Adrenal gland (tissue), 12 donors: Measurements from ENCODE around the gene SCAF1. TPM values are rescaled to one million over a fixed set of nuclear protein-coding genes. Genes with fewer than 3 reads are reported as not detected.

ENCODE experiments used
- DNase-seq, 7 donors: peaks; one replicate each; pipeline ENCODE4 v3.0.0-alpha.2; 2019 to 2020
- H3K27ac ChIP-seq, 5 donors: fragments of 200-600 bp; sonication (generic) in 4 of 5; 1 replicate in 3 of 5; 2 replicates in 2 of 5; pipeline versions ENCODE4 v1.5.1 to v1.8.0; 2016 to 2020; ENCODE audit warnings: mild to moderate bottlenecking in 1 of 5
- H3K27me3 ChIP-seq: fragments of 200-600 bp; 2 replicates; pipeline ENCODE4 v1.8.0; 2021
- H3K36me3 ChIP-seq, 2 donors: fragments of 200-600 bp; replicated peaks in 1 of 2; 1 replicate in 1 of 2; 2 replicates in 1 of 2; pipeline versions ENCODE4 v1.5.1 to v1.8.0; 2018 to 2022
- H3K4me1 ChIP-seq, 2 donors: fragments of 200-600 bp; replicated peaks in 1 of 2; 1 replicate in 1 of 2; 2 replicates in 1 of 2; pipeline versions ENCODE4 v1.5.1 to v1.8.0; 2018 to 2021
- H3K4me3 ChIP-seq, 4 donors: fragments of 200-600 bp; sonication (generic) in 3 of 4; one replicate each; pipeline ENCODE4 v1.5.1; 2016 to 2018
- H3K9me3 ChIP-seq, 3 donors: fragments of 200-600 bp; sonication (generic) in 1 of 3; replicated peaks in 1 of 3; 1 replicate in 2 of 3; 2 replicates in 1 of 3; pipeline versions ENCODE4 v1.5.1 to v1.8.0; 2016 to 2021
- CTCF ChIP-seq, 6 experiments: fragments of 450-650 bp in 4 of 6; fragments of 200-600 bp in 2 of 6; sonication (generic) in 1 of 6; IDR thresholded peaks; 1 replicate in 5 of 6; 2 replicates in 1 of 6; pipeline versions ENCODE4 v1.5.1 to v1.8.0; 2016 to 2021; ENCODE audit warnings: antibody characterized with exemption in 6 of 6, mild to moderate bottlenecking in 2 of 6, moderate library complexity in 1 of 6
- POLR2A ChIP-seq, 2 donors: fragments of 450-650 bp; IDR thresholded peaks; one replicate each; pipeline ENCODE4 v1.6.1; 2017; ENCODE audit warnings: antibody characterized with exemption in 2 of 2, mild to moderate bottlenecking in 2 of 2, moderate library complexity in 1 of 2
- WGBS, 4 donors: extraction: QIAGEN DNeasy Blood & Tissue Kit in 2 of 4; methylation state at CpG; one replicate each; pipeline versions ENCODE4 v1.1.5 to v1.1.7; 2013 to 2017; 5-methylcytosine and 5-hydroxymethylcytosine counted together
- intact Hi-C, 2 donors: fragments of 100-400 bp; cut with DNase I; formaldehyde crosslinking; loops; one replicate each; pipeline versions ENCODE4 v1.14.1 to v1.15.0; 2022 to 2023
- microRNA-seq, 3 donors: library from miRNA; unstranded; fragments of <30 nt; microRNA quantifications; one replicate each; pipeline ENCODE4, GENCODE V29; 2017 to 2020
- polyA plus RNA-seq, 3 donors: library from polyadenylated mRNA; stranded (reverse); fragments of 200-250 nt in 2 of 3; fragments of 350-450 nt in 1 of 3; fragmentation: Illumina TruSeq in 1 of 3; extraction: RNeasy Lipid Tissue Mini Kit (QIAGEN cat#74804) in 1 of 3; gene quantifications; one replicate each; pipeline ENCODE4 v1.2.3, GENCODE V29; 2013 to 2014
- small RNA-seq, 2 donors: library from RNA; depleted of rRNA; stranded (forward); fragments of <200 nt; gene quantifications; one replicate each; pipeline ENCODE3, GENCODE V24; 2016
- total RNA-seq, 9 donors: library from RNA; depleted of rRNA in 4 of 9; stranded (reverse); fragments of >200 nt in 4 of 9; fragments of 120-200 nt in 1 of 9; fragmentation: NEBNext Ultra II Directional in 1 of 9; extraction: Animal tissue kit (Norgen Biotek cat#: 25700) in 1 of 9; gene quantifications; one replicate each; pipeline versions ENCODE4 v1.1.0 to v1.2.4, GENCODE V29; 2013 to 2023
- donor health status: healthy with polysubstance abuse.
- donor health status: Bipolar disorder and iron deficiency.
- donor health status: DM: yes; HTN: yes; CAD: no.
- donor health status: DM: no; HTN: no; CAD: no.
- donor health status: DM: no; HTN: no; CAD: no.
- donor health status: DM: yes; HTN: yes; CAD: no.

Gene SCAF1
- total and polyA plus RNA-seq, 12 donors: 4.2 to 81.3 (median 39.0) TPM

- Histone ChIP-seq H3K4me1 (no peaks in the 10 kb centered on the region), H3K36me3 (no peaks in the 10 kb centered on the region), H3K27me3 (no peaks in the 10 kb centered on the region), H3K27ac (no peak overlapping the region), H3K9me3 (no peaks in the 10 kb centered on the region), H3K4me3 (no peak overlapping the region)
- DNase-seq: no peak
- TF ChIP-seq CTCF (IDR thresholded peaks at IDR 0.05): no peak
- no peak for TF ChIP-seq POLR2A (IDR thresholded peaks at IDR 0.05)
- intact Hi-C loops: no loop called here
- 88 to 95% (median 89%) methylated on average over 13 to 16 of the region's 16 CpGs for WGBS, 4 donors
Observed at GRCh38 chr19:49705919-49706318, 63.9 kb downstream of the SCAF1 start.

Small RNA genes lying within 50 kb of the gene (microRNA-seq; reads per million reads assigned to microRNA genes)
- 0 to 0.28 (median 0) reads per million in 3 donors for gene MIR5088

Small RNA genes lying within 50 kb of the gene (small RNA-seq; reads per million reads assigned to genes)
- gene MIR5088: 0 to 0.17 reads per million in 2 donors

Other genes starting within 250 kb of the SCAF1 start
- not detected for gene PTH2, start 218.8 kb upstream of the SCAF1 start, total RNA-seq
- not detected for gene PTH2, start 218.8 kb upstream of the SCAF1 start, polyA plus RNA-seq
- not detected for gene GFY, start 216.8 kb upstream of the SCAF1 start, total RNA-seq
- not detected for gene GFY, start 216.8 kb upstream of the SCAF1 start, polyA plus RNA-seq
- 1 to 10 TPM in 5 of 9 donors, under 1 TPM in 4; 0.06 to 9.6 (median 1.3) TPM for gene SLC17A7, start 200.7 kb upstream of the SCAF1 start, total RNA-seq
- 1 to 10 TPM in 2 of 3 donors, under 1 TPM in 1; 0.18 to 1.9 (median 1.0) TPM for gene SLC17A7, start 200.7 kb upstream of the SCAF1 start, polyA plus RNA-seq
- gene PIH1D1, start 190.4 kb upstream of the SCAF1 start, total RNA-seq: 100 to 1,000 TPM in 4 of 9 donors, 10 to 100 TPM in 5; 63.1 to 131 (median 87.2) TPM
- gene PIH1D1, start 190.4 kb upstream of the SCAF1 start, polyA plus RNA-seq: 100 to 1,000 TPM in 1 of 3 donors, 10 to 100 TPM in 2; 26.6 to 103 (median 72.3) TPM
- 10 to 100 TPM; 15.1 to 47.8 (median 29.1) TPM for gene ALDH16A1, start 189.0 kb upstream of the SCAF1 start, total RNA-seq
- 10 to 100 TPM in 2 of 3 donors, 1 to 10 TPM in 1; 3.6 to 95.5 (median 86.7) TPM for gene ALDH16A1, start 189.0 kb upstream of the SCAF1 start, polyA plus RNA-seq
- 10 to 100 TPM in 3 of 9 donors, 1 to 10 TPM in 6; 1.2 to 10.6 (median 8.4) TPM for gene FLT3LG, start 168.0 kb upstream of the SCAF1 start, total RNA-seq
- gene FLT3LG, start 168.0 kb upstream of the SCAF1 start, polyA plus RNA-seq: 10 to 100 TPM in 2 of 3 donors, 1 to 10 TPM in 1; 1.8 to 33.8 (median 24.7) TPM
- gene RPL13A, start 154.6 kb upstream of the SCAF1 start, total RNA-seq: 1,000 to 10,000 TPM; 2,402 to 3,504 (median 2,570) TPM
- gene RPL13A, start 154.6 kb upstream of the SCAF1 start, polyA plus RNA-seq: 1,000 to 10,000 TPM; 1,750 to 2,828 (median 2,567) TPM
- 1,000 to 10,000 TPM; 1,528 to 3,971 (median 2,257) TPM for gene RPS11, start 145.8 kb upstream of the SCAF1 start, total RNA-seq
- 1,000 to 10,000 TPM; 2,684 to 4,591 (median 2,733) TPM for gene RPS11, start 145.8 kb upstream of the SCAF1 start, polyA plus RNA-seq
- gene FCGRT, start 129.5 kb upstream of the SCAF1 start, total RNA-seq: 100 to 1,000 TPM; 101 to 505 (median 351) TPM
- 100 to 1,000 TPM in 2 of 3 donors, 10 to 100 TPM in 1; 90.2 to 253 (median 218) TPM for gene FCGRT, start 129.5 kb upstream of the SCAF1 start, polyA plus RNA-seq
- gene RCN3, start 114.2 kb upstream of the SCAF1 start, total RNA-seq: 10 to 100 TPM in 8 of 9 donors, 1 to 10 TPM in 1; 8.0 to 56.4 (median 33.1) TPM
- gene RCN3, start 114.2 kb upstream of the SCAF1 start, polyA plus RNA-seq: 100 to 1,000 TPM in 2 of 3 donors, 1 to 10 TPM in 1; 9.3 to 232 (median 120) TPM
- 10 to 100 TPM; 53.3 to 98.2 (median 63.8) TPM for gene NOSIP, start 61.7 kb upstream of the SCAF1 start, total RNA-seq
- gene NOSIP, start 61.7 kb upstream of the SCAF1 start, polyA plus RNA-seq: 100 to 1,000 TPM in 2 of 3 donors, 10 to 100 TPM in 1; 35.0 to 159 (median 145) TPM
- 1 to 10 TPM in 2 of 9 donors, under 1 TPM in 5, not detected in 2; 0.28 to 1.2 (median 0.87) TPM for gene PRRG2, start 60.9 kb upstream of the SCAF1 start, total RNA-seq
- gene PRRG2, start 60.9 kb upstream of the SCAF1 start, polyA plus RNA-seq: 1 to 10 TPM in 1 of 3 donors, under 1 TPM in 2; 0.33 to 1.2 (median 0.71) TPM
- 10 to 100 TPM in 8 of 9 donors, 1 to 10 TPM in 1; 2.9 to 39.3 (median 17.6) TPM for gene PRR12, start 51.0 kb upstream of the SCAF1 start, total RNA-seq
- 10 to 100 TPM in 1 of 3 donors, 1 to 10 TPM in 2; 4.2 to 49.8 (median 9.5) TPM for gene PRR12, start 51.0 kb upstream of the SCAF1 start, polyA plus RNA-seq
- gene RRAS, start 2.1 kb upstream of the SCAF1 start, total RNA-seq: 10 to 100 TPM in 8 of 9 donors, 1 to 10 TPM in 1; 6.8 to 77.9 (median 37.4) TPM
- 100 to 1,000 TPM in 2 of 3 donors, 10 to 100 TPM in 1; 21.9 to 180 (median 167) TPM for gene RRAS, start 2.1 kb upstream of the SCAF1 start, polyA plus RNA-seq
- 100 to 1,000 TPM in 2 of 9 donors, 10 to 100 TPM in 7; 33.7 to 108 (median 64.1) TPM for gene IRF3, start 23.6 kb downstream of the SCAF1 start, total RNA-seq
- gene IRF3, start 23.6 kb downstream of the SCAF1 start, polyA plus RNA-seq: 100 to 1,000 TPM in 2 of 3 donors, 10 to 100 TPM in 1; 23.2 to 328 (median 159) TPM
- gene BCL2L12, start 23.7 kb downstream of the SCAF1 start, total RNA-seq: 10 to 100 TPM in 4 of 9 donors, 1 to 10 TPM in 5; 3.3 to 16.3 (median 9.7) TPM
- 10 to 100 TPM in 2 of 3 donors, 1 to 10 TPM in 1; 3.5 to 15.4 (median 13.9) TPM for gene BCL2L12, start 23.7 kb downstream of the SCAF1 start, polyA plus RNA-seq
- gene PRMT1, start 35.1 kb downstream of the SCAF1 start, total RNA-seq: 100 to 1,000 TPM in 8 of 9 donors, 10 to 100 TPM in 1; 80.4 to 262 (median 160) TPM
- 100 to 1,000 TPM; 158 to 198 (median 179) TPM for gene PRMT1, start 35.1 kb downstream of the SCAF1 start, polyA plus RNA-seq
- 1 to 10 TPM in 1 of 9 donors, under 1 TPM in 8; 0.18 to 1.2 (median 0.55) TPM for gene ADM5, start 47.4 kb downstream of the SCAF1 start, total RNA-seq
- 1 to 10 TPM in 2 of 3 donors, not detected in 1; 1.9 to 2.0 TPM for gene ADM5, start 47.4 kb downstream of the SCAF1 start, polyA plus RNA-seq
- 1 to 10 TPM in 8 of 9 donors, not detected in 1; 2.4 to 9.4 (median 4.6) TPM for gene CPT1C, start 48.9 kb downstream of the SCAF1 start, total RNA-seq
- gene CPT1C, start 48.9 kb downstream of the SCAF1 start, polyA plus RNA-seq: 10 to 100 TPM in 2 of 3 donors, 1 to 10 TPM in 1; 5.8 to 55.7 (median 14.1) TPM
- under 1 TPM in 5 of 9 donors, not detected in 4; 0.11 to 0.47 (median 0.29) TPM for gene TSKS, start 121.1 kb downstream of the SCAF1 start, total RNA-seq
- 1 to 10 TPM in 1 of 3 donors, under 1 TPM in 1, not detected in 1; 0.94 to 1.7 TPM for gene TSKS, start 121.1 kb downstream of the SCAF1 start, polyA plus RNA-seq
- gene AP2A1, start 124.8 kb downstream of the SCAF1 start, total RNA-seq: 100 to 1,000 TPM in 8 of 9 donors, 10 to 100 TPM in 1; 59.8 to 455 (median 262) TPM
- gene AP2A1, start 124.8 kb downstream of the SCAF1 start, polyA plus RNA-seq: 100 to 1,000 TPM in 1 of 3 donors, 10 to 100 TPM in 2; 71.5 to 131 (median 90.3) TPM
- 10 to 100 TPM; 22.0 to 72.5 (median 45.3) TPM for gene FUZ, start 171.1 kb downstream of the SCAF1 start, total RNA-seq
- gene FUZ, start 171.1 kb downstream of the SCAF1 start, polyA plus RNA-seq: 10 to 100 TPM in 2 of 3 donors, 1 to 10 TPM in 1; 7.6 to 62.0 (median 47.7) TPM
- gene MED25, start 176.1 kb downstream of the SCAF1 start, total RNA-seq: 100 to 1,000 TPM in 5 of 9 donors, 10 to 100 TPM in 4; 36.2 to 211 (median 105) TPM
- 100 to 1,000 TPM in 2 of 3 donors, 10 to 100 TPM in 1; 71.2 to 457 (median 299) TPM for gene MED25, start 176.1 kb downstream of the SCAF1 start, polyA plus RNA-seq
- gene PTOV1, start 208.9 kb downstream of the SCAF1 start, total RNA-seq: 100 to 1,000 TPM; 163 to 568 (median 257) TPM
- gene PTOV1, start 208.9 kb downstream of the SCAF1 start, polyA plus RNA-seq: 100 to 1,000 TPM in 2 of 3 donors, 10 to 100 TPM in 1; 78.7 to 620 (median 409) TPM
- 100 to 1,000 TPM in 4 of 9 donors, 10 to 100 TPM in 5; 49.3 to 199 (median 97.7) TPM for gene PNKP, start 225.4 kb downstream of the SCAF1 start, total RNA-seq
- 100 to 1,000 TPM in 2 of 3 donors, 10 to 100 TPM in 1; 40.7 to 344 (median 202) TPM for gene PNKP, start 225.4 kb downstream of the SCAF1 start, polyA plus RNA-seq
- 10 to 100 TPM; 19.8 to 70.3 (median 36.5) TPM for gene AKT1S1, start 235.1 kb downstream of the SCAF1 start, total RNA-seq
- gene AKT1S1, start 235.1 kb downstream of the SCAF1 start, polyA plus RNA-seq: 10 to 100 TPM; 66.0 to 89.6 (median 75.8) TPM
- gene TBC1D17, start 235.5 kb downstream of the SCAF1 start, total RNA-seq: 100 to 1,000 TPM in 1 of 9 donors, 10 to 100 TPM in 7, 1 to 10 TPM in 1; 5.8 to 103 (median 51.3) TPM
- gene TBC1D17, start 235.5 kb downstream of the SCAF1 start, polyA plus RNA-seq: 100 to 1,000 TPM in 2 of 3 donors, 10 to 100 TPM in 1; 22.4 to 198 (median 113) TPM